Suprapubic skin (tissue), 4 donors: ENCODE data around the gene NPHP4. TPM values are rescaled to one million over a fixed set of nuclear protein-coding genes. Genes with fewer than 3 reads are reported as not detected.

ENCODE experiments used
- DNase-seq, 2 donors: peaks; one replicate each; pipeline ENCODE4 v3.0.0-alpha.2; 2019; ENCODE audit warnings: low spot score in 2 of 2
- H3K27ac ChIP-seq: fragments of 200-600 bp; sonication (generic); one replicate; pipeline ENCODE4 v1.5.1; 2019
- H3K27me3 ChIP-seq: fragments of 200-600 bp; sonication (generic); one replicate; pipeline ENCODE4 v1.5.1; 2019
- H3K36me3 ChIP-seq: fragments of 200-600 bp; sonication (generic); one replicate; pipeline ENCODE4 v1.5.1; 2019
- H3K4me1 ChIP-seq: fragments of 200-600 bp; sonication (generic); one replicate; pipeline ENCODE4 v1.5.1; 2019
- H3K4me3 ChIP-seq: fragments of 200-600 bp; sonication (generic); one replicate; pipeline ENCODE4 v1.5.1; 2019; ENCODE audit warnings: mild to moderate bottlenecking
- H3K9me3 ChIP-seq: fragments of 200-600 bp; sonication (generic); one replicate; pipeline ENCODE4 v1.5.1; 2019
- EP300 ChIP-seq: sonication (generic); formaldehyde crosslinking; IDR thresholded peaks from one replicate; pipeline ENCODE4 v1.6.1; 2017; ENCODE audit warnings: antibody characterized with exemption
- POLR2A ChIP-seq, 2 donors: fragments of 450-650 bp; IDR thresholded peaks; one replicate each; pipeline ENCODE4 v1.6.1; 2017; ENCODE audit warnings: antibody characterized with exemption in 2 of 2, mild to moderate bottlenecking in 2 of 2, moderate library complexity in 2 of 2
- POLR2AphosphoS5 ChIP-seq, 3 donors: sonication (generic); formaldehyde crosslinking; IDR thresholded peaks; one replicate each; pipeline ENCODE4 v1.6.1; 2017; ENCODE audit warnings: antibody characterized with exemption in 3 of 3
- WGBS: methylation state at CpG from one replicate; pipeline ENCODE4 v1.1.5; 2018; 5-methylcytosine and 5-hydroxymethylcytosine counted together
- total RNA-seq, 4 donors: library from RNA; depleted of rRNA; stranded (reverse); fragments of >200 nt; gene quantifications; one replicate each; pipeline ENCODE4 v1.1.0, GENCODE V29; 2016
- TF ChIP-seq, protein P1 (sequence below), 2 donors: fragments of 200-600 bp in 1 of 2; fragments of 450-650 bp in 1 of 2; sonication (generic) in 1 of 2; IDR thresholded peaks; one replicate each; pipeline ENCODE4 v1.5.1; 2016 to 2019; ENCODE audit warnings: antibody characterized with exemption in 2 of 2, mild to moderate bottlenecking in 1 of 2, moderate library complexity in 1 of 2

Gene NPHP4
- total RNA-seq, 4 donors from 2014 or later: 26.3 to 33.7 (median 29.1) TPM

DNA sequence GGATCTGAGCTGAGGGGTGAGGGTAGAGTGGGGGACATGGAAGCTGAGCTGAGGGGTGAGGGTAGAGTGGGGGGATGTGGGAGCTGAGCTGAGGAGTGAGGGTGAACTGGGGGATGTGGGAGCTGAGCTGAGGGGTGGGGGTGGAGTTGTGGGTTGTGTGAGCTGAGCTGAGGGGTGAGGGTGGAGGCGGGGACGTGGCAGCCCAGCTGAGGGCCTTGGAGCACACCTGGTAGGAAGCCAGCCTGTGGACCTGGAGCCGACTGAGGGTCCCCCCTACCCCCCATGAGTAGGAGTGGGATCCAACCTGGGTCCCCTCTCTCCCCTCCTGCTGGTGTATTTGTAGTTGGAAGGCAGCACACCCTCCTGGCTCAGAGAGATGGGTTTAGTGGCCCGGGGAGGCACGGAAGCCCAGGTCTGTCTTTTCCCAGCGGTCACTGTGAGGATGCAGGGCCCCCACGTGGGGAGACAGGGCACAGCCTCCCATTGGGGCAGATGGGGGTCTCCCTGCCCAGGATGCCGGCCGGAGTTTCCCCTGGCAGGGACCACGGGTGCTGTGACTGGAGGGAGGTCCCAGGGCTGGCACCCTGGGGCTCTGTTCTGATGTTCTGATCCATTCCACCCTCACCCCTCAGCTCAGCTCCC is 13.2 kb upstream of the NPHP4 start:
- H3K4me3 ChIP-seq: no peak overlapping the region
- WGBS: 73% methylated on average over 10 of the region's 10 CpGs
- no peaks in the 10 kb centered on the region for H3K36me3 ChIP-seq
- H3K27ac ChIP-seq: no peak overlapping the region
- TF ChIP-seq POLR2A (IDR thresholded peaks at IDR 0.05) (no peak), POLR2AphosphoS5 (IDR thresholded peaks at IDR 0.05) (no peak), EP300 (no peak)
- TF ChIP-seq, protein P1, sequence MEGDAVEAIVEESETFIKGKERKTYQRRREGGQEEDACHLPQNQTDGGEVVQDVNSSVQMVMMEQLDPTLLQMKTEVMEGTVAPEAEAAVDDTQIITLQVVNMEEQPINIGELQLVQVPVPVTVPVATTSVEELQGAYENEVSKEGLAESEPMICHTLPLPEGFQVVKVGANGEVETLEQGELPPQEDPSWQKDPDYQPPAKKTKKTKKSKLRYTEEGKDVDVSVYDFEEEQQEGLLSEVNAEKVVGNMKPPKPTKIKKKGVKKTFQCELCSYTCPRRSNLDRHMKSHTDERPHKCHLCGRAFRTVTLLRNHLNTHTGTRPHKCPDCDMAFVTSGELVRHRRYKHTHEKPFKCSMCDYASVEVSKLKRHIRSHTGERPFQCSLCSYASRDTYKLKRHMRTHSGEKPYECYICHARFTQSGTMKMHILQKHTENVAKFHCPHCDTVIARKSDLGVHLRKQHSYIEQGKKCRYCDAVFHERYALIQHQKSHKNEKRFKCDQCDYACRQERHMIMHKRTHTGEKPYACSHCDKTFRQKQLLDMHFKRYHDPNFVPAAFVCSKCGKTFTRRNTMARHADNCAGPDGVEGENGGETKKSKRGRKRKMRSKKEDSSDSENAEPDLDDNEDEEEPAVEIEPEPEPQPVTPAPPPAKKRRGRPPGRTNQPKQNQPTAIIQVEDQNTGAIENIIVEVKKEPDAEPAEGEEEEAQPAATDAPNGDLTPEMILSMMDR (IDR thresholded peaks at IDR 0.05): no peak
- no peaks in the 10 kb centered on the region for H3K27me3 ChIP-seq
- H3K9me3 ChIP-seq: no peaks in the 10 kb centered on the region
- no peaks in the 10 kb centered on the region for H3K4me1 ChIP-seq
- DNase-seq: peak in 1 of 2 donors; percentile 73

DNA sequence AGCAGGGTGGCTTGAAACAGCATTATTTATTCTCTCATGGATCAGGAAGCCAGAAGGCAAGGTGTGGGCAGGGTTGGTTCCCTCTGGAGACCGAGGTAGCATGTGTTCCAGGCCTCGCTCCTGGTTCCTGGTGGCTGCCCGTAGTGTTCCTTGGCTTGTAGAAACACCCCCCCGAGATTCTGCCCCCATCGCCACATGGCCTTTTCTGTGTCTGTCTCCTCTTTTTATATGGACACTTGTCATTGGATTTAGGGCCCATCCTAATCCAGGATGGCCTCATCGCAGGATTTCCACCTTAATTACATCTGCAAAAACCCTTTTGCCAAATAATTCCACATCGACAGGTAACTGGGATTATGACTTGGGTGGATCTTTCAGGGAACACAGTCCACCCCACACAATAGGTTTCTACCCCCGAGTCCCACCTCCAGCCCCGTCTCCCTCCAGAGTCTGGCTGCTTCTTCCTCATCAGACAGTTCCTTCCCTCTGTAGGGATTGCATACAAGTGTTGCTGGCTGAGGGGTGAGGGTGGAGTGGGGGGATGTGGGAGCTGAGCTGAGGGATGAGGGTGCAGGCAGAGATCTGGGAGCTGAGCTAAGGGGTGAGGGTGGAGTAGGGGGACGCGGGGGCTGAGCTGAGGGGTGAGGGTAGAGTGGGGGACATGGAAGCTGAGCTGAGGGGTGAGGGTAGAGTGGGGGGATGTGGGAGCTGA is 12.3 kb upstream of the NPHP4 start:
- DNase-seq: peak; percentile 21 to 67
- Histone ChIP-seq H3K27me3 (no peaks in the 10 kb centered on the region), H3K4me3 (no peak overlapping the region), H3K4me1 (no peaks in the 10 kb centered on the region), H3K36me3 (no peaks in the 10 kb centered on the region), H3K9me3 (no peaks in the 10 kb centered on the region), H3K27ac (no peak overlapping the region)
- no peak for TF ChIP-seq POLR2A (IDR thresholded peaks at IDR 0.05)
- TF ChIP-seq EP300: no peak
- TF ChIP-seq, protein P1 (IDR thresholded peaks at IDR 0.05): no peak
- no peak for TF ChIP-seq POLR2AphosphoS5 (IDR thresholded peaks at IDR 0.05)
- WGBS: 91% methylated on average over 11 of the region's 11 CpGs

DNA sequence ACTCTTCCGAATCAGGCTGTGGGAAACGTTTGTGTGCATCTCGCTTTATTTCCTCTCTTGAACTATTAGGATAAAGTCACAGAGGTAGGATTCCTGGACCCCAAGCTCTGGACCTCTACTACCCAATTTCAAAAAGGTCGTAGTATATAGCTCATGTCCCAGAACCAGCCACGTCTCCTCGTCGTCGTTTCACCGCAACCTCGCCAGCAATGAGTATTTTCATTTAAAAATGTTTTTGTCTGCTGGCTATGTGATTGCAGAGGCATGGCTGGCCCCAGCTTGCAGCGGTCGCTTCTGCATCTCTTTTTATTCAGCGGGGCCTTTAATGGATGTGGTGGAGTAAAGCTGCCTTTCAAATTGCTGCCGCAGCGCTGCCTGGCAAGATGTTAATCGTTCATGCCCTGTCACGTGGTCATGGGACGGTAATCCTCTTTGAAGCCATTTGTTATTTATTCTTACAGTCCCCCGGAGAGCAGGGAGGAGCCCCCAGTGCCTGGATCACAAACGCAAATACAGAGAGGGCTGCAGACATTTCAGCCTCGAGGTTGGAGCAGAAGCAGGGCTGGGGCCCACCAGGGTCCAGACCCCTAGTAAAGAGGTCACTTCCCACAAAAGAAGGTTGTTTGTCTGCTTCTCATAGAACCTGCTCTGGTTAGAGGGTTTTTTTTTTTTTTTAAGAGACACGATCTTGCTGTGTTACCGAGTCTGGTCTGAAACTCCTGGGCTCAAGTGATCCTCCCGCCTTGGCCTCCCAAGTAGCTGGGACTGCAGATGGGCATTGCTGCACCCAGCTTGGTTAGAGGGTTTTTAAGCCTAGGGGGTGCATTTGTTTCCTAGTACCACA is 11.6 kb upstream of the NPHP4 start:
- no peaks in the 10 kb centered on the region for H3K36me3 ChIP-seq
- H3K4me3 ChIP-seq: no peak overlapping the region
- H3K27ac ChIP-seq: no peak overlapping the region
- TF ChIP-seq EP300: no peak
- TF ChIP-seq, protein P1 (IDR thresholded peaks at IDR 0.05): no peak
- no peaks in the 10 kb centered on the region for H3K4me1 ChIP-seq
- H3K9me3 ChIP-seq: no peaks in the 10 kb centered on the region
- no peaks in the 10 kb centered on the region for H3K27me3 ChIP-seq
- 77% methylated on average over 24 of the region's 24 CpGs for WGBS
- peak in 1 of 2 donors; percentile 40 for DNase-seq

DNA sequence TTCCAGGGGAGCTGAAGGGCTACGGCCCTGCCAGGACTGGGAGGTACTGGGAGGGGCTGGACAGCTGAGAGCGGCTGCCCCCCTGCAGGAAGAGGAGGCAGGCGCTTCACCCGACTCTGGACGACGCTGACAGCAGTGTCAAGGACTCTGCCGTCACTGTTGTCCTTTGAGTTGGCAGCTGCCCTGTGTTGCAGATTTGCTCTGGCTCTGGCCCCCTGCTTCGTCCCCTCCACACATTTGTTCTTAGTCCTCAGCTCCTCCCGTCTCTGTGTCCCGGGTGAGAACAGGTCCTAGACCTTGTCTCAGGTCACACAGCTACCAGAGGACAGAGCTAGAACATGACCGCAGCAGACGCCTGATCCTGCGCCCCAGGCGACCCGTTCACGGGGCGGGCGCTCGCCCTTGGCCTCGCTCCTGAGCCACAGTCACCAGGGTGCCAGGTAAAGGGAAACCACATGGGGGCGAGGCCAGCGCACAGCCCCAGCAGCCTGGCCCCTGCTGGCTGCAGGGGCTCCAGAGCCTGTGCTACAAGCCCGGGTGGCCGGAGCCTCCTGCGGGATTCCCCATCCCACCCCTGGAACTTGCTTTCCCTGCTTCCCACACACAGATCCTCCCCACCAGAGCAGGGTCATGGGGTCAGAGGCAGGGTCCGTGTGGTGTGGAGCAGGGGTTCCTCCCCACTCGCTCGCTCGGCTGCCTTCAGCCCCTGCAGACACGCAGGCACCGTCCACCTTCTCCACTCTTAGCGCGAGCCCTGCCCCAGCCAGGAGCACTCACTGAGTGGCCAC is 10.7 kb upstream of the NPHP4 start:
- 82% methylated on average over 31 of the region's 33 CpGs for WGBS
- H3K27ac ChIP-seq: no peak overlapping the region
- no peak overlapping the region for H3K4me3 ChIP-seq
- no peaks in the 10 kb centered on the region for H3K9me3 ChIP-seq
- H3K36me3 ChIP-seq: no peaks in the 10 kb centered on the region
- H3K27me3 ChIP-seq: no peaks in the 10 kb centered on the region
- DNase-seq: peak; percentile 53 to 72
- no peaks in the 10 kb centered on the region for H3K4me1 ChIP-seq
- TF ChIP-seq EP300: no peak
- TF ChIP-seq, protein P1 (IDR thresholded peaks at IDR 0.05): no peak
- TF ChIP-seq POLR2A (IDR thresholded peaks at IDR 0.05): no peak
- no peak for TF ChIP-seq POLR2AphosphoS5 (IDR thresholded peaks at IDR 0.05)
